ENCODE results near the gene KIRREL3. TPM values are rescaled to one million over a fixed set of nuclear protein-coding genes. Genes with fewer than 3 reads are reported as not detected.

The KIRREL3 gene
- polyA plus RNA-seq, 3 donors, result 2.1 to 2.6 (median 2.5) TPM

DNA sequence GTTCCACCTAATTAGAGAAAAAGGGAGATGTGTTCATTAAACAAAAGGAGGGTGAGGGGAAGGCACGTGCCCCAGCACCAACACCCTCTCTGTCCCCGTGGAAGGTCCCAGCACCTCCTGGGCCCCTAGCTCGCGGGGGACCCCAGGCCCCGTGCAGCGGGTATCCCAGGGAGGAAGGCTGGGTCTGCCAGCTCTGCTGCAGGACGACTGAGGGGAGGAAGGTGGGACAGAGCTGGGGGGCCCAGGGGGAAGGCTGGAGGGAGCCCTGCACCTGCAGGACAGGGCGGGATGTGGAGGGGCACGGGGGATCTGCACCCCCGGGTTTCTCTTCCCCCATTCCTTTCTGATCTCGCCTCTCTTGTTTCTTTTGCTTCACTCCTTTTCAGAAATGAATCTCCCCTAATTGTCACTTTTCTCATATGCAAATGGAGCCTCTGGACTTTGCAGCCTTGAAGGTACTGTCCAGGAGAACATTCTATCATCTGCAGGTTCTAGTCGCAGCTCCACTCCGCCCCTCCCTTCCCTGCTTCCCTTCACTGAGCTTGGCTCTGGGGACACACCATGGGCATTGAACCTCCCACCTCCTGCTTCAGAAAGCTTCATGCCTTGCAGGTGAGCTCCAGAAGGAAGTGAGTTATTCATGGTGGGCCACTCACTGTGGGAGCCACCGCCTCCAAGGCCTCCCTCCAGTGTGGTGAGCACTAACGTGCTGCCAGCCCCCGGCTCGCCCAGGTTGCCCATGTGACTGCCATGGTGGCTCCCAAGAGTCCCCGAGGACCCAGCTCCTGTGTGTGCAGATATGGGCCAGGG, 534.1 kb downstream of the KIRREL3 start:
- no peak for DNase-seq (ENCODE audit: extremely low read depth in 1 of 11, low read depth in 9 of 11, low spot score in 4 of 11)

DNA sequence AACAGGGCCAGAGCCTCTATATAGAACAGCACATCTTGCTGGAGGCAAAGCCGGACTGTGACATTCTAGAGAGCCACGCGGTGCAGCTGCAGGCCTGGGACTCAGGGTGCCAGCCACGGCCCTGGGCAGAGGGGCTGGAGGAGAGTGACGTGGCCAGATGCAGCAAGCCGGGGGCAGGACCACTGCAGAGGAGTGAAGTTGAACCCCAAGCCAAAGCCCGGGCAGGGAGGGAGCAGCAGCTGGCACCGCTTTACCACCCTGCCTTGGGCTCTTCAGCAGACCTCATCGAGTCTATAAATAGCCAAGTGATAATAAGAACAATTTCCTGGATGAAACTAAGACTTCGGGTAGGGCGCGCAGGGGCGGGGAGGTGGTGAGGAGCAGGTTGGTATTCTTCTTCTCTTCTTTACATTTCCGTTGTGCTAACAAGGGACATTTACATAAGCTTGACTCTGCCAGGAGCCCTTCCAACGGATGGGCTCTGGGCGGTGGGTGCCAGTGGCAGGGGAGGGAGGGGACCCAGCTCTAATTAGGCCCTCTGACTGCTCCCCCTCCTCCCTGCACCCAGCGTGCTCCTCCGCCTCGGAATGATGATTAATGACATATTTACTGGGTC, 534.9 kb downstream of the KIRREL3 start:
- DNase-seq (ENCODE audit: extremely low read depth in 1 of 11, low read depth in 9 of 11, low spot score in 4 of 11), result no peak

DNA sequence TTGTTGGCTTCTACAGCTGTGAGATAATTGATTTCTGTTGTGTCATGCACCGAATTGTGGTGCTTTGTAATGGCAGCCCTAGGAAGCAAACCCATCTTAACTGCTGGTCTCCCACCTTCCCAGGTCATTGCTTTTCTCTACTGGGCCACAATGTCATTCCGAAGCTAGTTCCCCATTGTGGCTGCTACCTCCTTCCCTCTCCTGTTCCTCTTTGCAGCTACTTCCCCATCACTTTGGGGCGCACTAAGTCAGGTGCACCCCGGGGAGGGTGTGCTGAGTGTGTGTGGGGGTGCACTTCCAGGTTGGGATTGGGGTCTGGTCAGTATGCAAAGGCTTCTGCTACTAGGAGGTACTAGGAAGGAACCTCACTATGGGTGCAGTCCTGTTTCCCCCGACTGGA, 535.8 kb downstream of the KIRREL3 start:
- no peak for DNase-seq (ENCODE audit: extremely low read depth in 1 of 11, low read depth in 9 of 11, low spot score in 4 of 11)

DNA sequence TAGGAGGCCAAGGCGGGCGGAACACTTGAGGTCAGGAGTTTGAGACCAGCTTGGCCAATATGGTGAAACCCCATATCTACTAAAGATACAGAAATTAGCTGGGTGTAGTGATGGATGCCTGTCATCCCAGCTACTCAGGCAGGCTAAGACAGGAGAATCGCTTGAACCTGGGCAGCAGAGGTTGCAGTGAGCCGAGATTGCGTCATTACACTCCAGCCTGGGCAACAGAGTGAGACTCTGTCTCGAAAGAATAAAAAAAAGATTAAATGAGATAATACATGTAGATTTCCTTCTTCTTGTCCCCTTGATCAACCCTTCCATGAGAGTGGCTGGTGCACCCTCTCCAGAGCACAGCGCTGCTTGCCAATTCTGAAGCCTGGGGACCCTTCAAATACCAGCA, 538.1 kb downstream of the KIRREL3 start:
- no peak for DNase-seq (ENCODE audit: extremely low read depth in 1 of 11, low read depth in 9 of 11, low spot score in 4 of 11)

DNA sequence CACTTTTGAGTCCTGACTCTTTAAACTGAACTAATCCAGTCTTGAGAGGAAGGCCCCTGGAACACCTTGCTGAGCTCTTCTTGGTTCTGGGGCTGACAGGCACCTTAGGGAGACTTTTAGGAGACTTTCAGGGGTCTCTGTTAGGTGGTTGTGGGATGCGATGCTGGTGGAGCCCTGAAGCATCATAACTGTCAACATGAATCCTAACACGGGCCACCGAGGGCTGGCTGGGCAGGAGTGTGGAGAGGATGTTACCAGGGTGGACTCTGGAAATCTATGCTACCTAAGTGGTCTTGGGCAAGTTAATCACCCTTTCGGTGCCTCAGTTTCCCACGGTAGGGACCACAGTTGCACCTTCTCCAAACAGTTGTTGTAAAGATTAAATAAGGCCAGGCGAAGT, 538.6 kb downstream of the KIRREL3 start:
- DNase-seq (ENCODE audit: extremely low read depth in 1 of 11, low read depth in 9 of 11, low spot score in 4 of 11), result no peak

DNA sequence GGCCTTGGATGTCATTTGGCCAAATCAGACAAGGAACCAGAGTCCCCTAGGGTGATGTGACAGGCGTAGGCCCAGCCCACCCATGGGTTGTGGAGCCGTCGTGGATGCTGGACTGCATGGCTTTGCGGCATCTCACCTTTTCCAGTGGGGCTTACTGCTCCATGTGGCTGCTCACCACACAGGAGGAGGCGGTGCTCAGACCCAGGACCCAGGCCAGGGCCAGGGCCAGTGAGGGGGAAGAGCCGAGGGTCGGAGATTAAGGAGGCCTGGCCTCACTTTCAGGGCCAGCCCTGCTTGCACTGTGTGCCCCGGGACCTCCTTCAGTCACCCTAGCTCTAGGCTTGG, 539.5 kb downstream of the KIRREL3 start:
- no peak for DNase-seq (ENCODE audit: extremely low read depth in 1 of 11, low read depth in 9 of 11, low spot score in 4 of 11)

DNA sequence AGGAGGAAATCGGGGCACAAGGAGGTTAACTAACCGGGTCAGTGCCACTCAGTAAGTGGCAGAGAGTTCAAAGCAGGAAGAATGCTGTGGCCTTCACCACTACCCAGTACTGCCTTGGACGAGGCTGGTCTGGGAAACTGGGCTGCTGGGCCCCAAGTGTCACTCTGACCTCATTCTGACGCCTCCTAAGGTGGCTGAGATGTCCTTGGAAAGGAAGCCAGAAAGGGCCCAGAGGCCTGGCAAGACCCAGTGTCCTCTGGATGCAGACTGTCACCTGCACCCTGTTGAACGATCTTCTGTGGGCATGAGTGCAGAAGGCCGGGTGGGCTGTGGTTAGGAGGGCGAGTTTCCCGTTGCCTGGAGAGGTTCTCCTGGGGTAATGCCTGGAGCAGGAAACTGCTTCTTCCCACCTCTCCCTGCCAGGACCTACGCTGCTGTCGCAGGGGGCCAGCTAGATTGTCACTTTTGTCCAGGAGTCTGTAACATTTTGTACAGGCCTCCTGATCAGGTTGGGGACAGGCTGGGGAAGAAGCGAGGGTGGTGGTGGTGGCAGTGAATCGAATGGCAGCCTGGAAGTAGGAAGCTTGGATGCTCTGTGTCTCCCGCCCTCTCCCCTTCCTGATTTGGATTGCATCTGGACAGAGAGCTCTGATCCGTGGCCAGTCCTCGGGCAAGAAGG, 540.0 kb downstream of the KIRREL3 start:
- no peak for DNase-seq (ENCODE audit: extremely low read depth in 1 of 11, low read depth in 9 of 11, low spot score in 4 of 11)

DNA sequence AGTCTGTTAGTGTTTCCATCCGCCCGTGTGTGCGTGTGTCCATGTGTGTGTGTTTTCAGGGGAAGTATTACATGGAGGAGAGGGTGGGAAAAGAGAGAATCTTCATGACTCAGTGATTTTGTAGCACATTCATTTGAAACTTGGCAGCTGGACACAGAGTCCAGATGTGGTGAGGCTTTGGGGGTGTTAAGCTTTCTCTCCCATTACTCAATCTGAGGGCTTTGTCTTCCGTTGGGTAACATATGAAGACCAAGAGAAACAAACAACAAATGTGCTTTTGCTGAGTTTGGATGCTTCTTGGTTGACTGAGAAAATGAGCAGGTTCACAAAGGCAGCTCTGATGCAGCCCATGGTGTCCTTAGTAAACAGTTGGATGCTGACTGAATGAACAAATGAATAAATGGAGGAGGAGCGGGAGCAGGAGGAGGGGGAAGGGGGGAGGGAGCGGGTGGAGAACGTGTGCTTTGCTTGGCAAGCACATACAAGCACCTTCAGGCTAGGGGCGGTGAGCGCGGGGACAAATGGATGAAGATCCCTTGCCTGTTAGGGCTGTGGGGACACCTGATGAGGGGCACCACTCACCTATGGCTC, 540.8 kb downstream of the KIRREL3 start:
- peak in 1 of 11 donors; percentile 38 for DNase-seq (ENCODE audit: extremely low read depth in 1 of 11, low read depth in 9 of 11, low spot score in 4 of 11)

DNA sequence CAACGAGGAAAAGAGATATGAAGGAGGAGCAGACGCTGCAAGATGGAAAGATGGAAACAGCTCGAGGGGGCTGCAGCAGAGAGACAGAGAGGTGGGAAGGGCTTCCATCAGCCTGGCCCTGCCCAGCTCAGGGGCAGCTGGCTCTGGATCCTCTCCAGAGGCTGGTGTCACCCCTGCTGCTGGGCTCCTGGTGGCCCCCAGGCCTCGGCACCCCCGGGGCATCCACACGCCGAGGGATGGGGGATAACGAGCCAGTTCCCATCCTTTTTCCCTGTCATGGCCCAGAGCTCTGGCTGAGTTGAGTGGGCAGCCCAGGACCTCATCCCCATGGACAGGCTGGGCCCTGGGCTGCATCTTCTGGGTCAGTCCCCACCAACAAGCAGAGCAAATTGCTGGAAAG, 542.8 kb downstream of the KIRREL3 start:
- DNase-seq (ENCODE audit: extremely low read depth in 1 of 11, low read depth in 9 of 11, low spot score in 4 of 11), result no peak

DNA sequence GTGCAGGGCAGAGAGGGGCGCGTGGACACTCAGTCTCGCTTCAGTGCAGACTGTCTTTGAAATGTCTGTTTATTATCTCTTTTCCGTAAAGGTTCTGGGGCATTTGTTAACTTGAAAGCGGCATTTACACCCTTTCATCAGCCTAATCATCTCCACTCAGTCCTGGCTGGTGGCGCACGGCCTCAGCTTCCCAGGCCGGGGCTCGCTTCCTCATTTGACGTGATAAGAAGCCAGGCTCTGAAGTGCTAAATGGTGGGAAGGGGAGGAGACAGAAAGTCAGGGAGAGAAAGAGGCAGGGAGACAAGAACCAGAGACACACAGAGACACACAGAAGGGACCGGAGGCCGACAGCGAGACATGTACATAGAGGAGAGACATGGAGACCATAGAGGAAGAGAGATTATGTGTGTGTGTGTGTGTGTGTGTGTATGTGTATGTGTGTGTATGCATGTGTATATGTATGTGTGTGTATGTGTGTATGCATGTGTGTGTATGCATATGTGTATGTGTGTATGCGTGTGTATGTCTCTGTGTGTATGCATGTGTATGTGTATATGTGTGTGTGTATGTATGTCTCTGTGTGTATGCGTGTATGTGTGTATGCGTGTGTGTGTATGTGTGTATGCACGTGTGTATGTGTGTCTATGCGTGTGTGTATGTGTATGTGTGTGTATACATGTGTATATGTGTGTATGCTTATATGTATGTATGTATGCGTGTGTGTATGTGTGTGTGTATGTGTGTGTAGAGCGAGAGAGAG, 543.6 kb downstream of the KIRREL3 start:
- no peak for DNase-seq (ENCODE audit: extremely low read depth in 1 of 11, low read depth in 9 of 11, low spot score in 4 of 11)

DNA sequence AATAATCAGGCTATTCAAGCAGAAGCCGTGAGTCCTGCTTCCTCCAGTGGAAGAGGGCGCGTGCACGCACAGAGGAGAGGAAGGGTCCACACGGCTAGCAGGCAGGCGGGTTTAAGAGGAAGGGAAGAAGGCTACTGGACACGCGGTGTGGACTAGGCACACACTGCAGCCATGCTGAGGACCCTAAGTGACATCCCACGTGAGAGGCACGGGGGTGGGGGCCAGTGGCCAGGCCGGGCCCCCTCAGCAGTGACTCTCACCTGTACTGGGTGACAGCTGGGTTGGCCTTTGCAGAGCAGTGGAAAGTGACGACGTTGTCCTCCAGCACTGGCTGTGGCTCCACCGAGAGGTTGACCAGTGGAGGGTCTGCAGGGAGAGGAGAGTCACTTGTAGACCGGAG, 544.5 kb downstream of the KIRREL3 start:
- no peak for DNase-seq (ENCODE audit: extremely low read depth in 1 of 11, low read depth in 9 of 11, low spot score in 4 of 11)

DNA sequence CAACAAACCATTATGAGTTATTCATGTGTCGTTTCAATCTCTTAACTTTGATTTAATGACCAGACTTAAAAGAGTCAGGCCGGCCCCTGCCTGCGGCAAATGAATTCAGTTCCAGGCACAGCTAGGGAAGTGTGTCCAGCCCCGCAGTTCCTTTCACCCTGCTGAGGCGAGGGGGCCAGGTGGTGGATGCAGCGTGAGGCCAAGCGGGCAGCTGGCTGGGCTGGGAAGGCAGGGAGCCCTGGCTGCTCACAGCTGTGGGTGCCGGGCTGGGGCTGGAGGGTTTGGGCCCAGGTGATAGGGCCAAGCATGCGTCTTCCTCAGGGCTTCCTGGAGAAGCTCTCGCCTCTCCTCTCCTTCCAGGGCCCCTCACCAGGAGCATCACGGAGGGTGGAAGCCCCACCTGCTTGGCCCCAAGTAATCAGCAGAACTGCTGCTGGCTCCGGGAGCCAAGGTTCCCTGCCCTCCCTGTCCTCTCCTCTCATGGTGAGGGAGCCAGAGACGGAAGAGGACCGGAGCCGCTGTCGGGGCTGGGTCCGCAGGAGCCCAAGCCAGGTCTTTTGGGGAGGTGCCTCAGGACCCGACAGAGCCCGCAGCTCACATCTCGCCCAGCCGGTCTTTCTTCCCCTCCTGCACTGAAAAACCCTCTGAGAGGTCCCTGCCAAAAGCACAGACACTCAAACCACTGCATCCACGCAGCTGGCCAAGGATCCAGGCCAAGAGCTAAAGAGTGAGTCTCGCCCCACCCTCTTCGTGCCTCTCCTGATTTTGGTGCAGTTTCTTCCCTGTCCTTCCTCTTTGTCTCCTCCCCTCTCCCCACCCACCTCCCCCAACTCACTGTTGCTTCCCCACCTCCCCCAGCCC, 548.1 kb downstream of the KIRREL3 start:
- DNase-seq (ENCODE audit: extremely low read depth in 1 of 11, low read depth in 9 of 11, low spot score in 4 of 11), result no peak

DNA sequence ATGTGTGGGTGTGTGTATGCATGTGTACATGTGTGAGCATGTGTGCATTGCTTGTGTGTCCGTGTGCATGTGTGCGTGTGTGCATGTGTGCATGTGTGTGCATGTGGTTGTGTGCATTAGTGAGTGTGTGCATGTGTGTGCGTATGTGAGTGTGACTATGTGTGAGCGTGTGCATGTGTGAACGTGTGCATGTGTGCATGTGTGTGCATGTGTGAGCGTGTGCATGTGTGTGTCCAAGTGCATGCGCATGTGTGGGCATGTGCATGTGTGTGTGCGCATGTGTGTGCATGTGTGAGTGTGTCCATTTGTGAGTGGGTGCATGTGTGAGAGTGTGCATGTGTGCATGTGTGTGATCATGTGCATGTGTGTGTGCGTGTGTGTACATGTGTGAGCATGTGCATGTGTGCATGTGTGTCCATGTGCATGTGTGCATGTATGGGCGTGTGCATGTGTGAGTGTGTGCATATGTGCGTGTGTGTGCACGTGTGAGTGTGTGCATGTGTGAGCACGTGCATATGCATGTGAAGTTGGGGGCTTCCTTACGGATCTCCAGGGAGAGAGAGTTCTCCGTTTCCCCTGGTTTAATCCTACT, 549.3 kb downstream of the KIRREL3 start:
- no peak for DNase-seq (ENCODE audit: extremely low read depth in 1 of 11, low read depth in 9 of 11, low spot score in 4 of 11)

DNA sequence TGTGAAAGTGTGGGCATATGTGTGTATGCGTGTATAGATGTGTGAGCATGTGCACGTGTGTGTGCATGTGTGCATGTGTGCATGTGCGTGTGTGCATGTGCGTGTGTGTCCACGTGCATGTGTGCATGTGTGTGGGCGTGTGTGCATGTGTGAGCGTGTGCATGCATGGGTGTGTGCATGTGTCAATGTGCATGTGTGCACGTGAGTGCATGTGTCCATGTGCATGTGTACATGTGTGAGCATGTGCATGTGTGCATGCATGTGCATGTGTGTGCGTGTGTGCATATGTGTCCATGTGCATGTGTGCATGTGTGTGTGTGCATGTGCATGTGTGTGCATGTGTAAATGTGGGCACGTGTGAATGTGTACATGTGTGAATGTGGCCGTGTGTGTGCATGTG, 549.8 kb downstream of the KIRREL3 start:
- DNase-seq (ENCODE audit: extremely low read depth in 1 of 11, low read depth in 9 of 11, low spot score in 4 of 11), result no peak

DNA sequence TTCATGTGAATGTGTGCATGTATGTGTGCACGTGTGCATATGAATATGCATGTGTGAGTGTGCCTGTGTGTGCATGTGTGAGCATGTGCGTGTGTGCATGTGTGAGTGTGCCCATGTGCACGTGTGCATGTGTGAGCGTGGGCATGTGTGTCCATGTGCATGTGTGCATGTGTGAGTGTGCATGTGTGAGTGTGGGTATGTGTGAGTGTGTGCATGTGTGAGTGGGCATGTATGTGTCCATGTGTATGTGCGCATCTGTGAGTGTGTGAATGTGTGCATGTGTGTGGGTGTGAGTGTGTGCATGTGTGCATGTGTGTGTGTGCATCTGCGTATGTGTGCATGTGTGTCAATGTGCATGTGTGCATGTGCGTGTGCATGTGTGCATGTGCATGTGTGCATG, 550.4 kb downstream of the KIRREL3 start:
- no peak for DNase-seq (ENCODE audit: extremely low read depth in 1 of 11, low read depth in 9 of 11, low spot score in 4 of 11)

DNA sequence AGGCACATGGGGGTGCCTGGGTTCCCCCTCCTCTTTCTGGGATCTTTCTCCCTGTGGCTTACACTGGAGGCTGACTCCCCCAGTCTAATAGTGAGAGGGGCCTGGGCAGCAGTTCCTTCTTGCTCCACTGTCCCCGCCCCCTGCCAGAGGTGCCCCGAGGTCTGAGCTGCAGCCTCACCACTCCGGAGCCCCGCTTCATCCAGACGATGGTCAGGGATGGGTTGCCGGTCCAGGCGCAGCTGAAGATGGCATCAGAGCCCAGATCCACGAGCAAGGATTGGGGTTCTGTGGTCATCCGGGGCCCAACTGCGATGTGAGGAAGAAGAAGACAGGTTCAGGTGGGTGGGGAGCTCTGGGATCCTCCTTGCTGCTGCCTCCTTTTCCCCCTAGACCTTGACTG, 554.0 kb downstream of the KIRREL3 start:
- DNase-seq (ENCODE audit: extremely low read depth in 1 of 11, low read depth in 9 of 11, low spot score in 4 of 11), result no peak

DNA sequence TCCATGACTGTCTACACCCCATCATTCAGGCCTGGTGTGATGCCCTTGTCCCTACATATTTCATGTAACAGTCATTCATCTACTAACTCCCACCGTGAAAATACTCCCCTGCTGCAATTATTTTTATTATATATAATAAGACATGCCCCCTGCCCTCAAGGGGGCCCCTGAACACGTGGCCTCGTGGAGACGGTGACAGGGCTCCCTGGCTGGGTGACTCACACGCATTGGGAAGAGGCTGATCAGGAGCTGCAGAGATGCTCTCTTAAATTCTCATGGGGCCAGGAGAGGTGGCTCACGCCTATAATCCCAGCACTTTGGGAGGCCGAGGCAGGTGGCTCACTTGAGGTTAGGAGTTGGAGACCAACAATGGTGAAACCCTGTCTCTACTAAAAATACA, 556.5 kb downstream of the KIRREL3 start:
- no peak for DNase-seq (ENCODE audit: extremely low read depth in 1 of 11, low read depth in 9 of 11, low spot score in 4 of 11)

DNA sequence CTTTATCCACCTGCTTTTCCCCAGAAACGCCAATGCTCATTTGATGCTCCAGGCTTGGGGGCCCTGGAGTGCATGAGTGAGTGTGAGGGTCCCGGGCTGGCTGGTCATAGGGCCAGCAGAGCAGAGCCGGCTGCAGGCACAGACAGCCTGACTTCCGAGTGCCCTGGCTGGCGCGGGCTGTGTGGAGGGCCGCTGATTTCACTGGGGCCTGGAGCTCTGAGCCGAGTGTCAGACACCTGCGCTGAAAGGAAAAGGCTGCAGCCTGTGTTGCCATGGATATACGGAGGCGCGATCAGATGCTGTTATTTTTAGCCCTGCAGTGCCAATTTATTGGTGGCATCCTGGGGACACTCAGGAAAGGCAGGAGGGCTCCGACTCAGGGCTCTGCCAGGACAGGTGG, 557.5 kb downstream of the KIRREL3 start:
- no peak for DNase-seq (ENCODE audit: extremely low read depth in 1 of 11, low read depth in 9 of 11, low spot score in 4 of 11)

All from renal cortex interstitium (tissue), 11 donors.